Esophagus muscularis mucosa (tissue), 3 donors: ENCODE data around the gene MEX3A.

Source experiments
- CTCF ChIP-seq, 3 experiments: fragments of 200-600 bp in 2 of 3; fragments of 450-650 bp in 1 of 3; sonication (generic) in 2 of 3; IDR thresholded peaks; one replicate each; pipeline ENCODE4 v1.5.1; 2017 to 2019; ENCODE audit warnings: antibody characterized with exemption in 3 of 3, mild to moderate bottlenecking in 2 of 3, moderate library complexity in 1 of 3
- POLR2A ChIP-seq: fragments of 450-650 bp; IDR thresholded peaks from one replicate; pipeline ENCODE4 v1.6.1; 2017; ENCODE audit warnings: antibody characterized with exemption, moderate library complexity, mild to moderate bottlenecking, low read depth

GRCh38 chr1:156103521-156103947 is 21.3 kb upstream of the MEX3A start:
- TF ChIP-seq CTCF (IDR thresholded peaks at IDR 0.05) (no peak), POLR2A (no peak)
